GM18907 (cell line): ENCODE measurements around the gene ALDH1L2.

Experiments used
- ATAC-seq: cut with Tn5 transposase; IDR thresholded peaks from one replicate; pipeline ENCODE4 v1.9.1; 2021; ENCODE audit warnings: mild to moderate bottlenecking, moderate library complexity; ENCODE audit not compliant: unreplicated experiment

The ALDH1L2 gene

DNA sequence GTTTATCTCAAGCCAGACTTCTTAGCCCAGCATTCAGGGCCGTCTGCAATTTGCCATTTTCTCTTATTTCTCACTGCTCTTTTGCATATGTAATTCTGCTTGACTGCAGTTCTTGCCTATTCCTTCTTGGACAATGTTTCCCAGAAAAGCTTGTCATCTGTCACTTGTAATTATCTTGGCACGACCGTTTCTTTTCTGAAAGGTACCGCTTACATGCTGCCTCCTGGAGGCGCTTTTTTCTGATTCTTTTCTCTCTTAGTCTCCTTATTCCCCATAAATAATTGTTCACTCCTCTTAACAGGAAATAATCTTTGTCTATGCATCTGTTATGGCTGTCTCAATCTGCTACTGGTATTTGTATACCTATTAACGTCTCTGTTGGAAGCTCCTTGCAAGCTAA is 1.2 kb upstream of the ALDH1L2 start:
- ATAC-seq, result no peak

GRCh38 chr12:105083551-105084105 is 630 bp downstream of the ALDH1L2 start:
- peak; percentile 18 for ATAC-seq

- ATAC-seq, result no peak
Measured at GRCh38 chr12:105083031-105083430, 1.2 kb downstream of the ALDH1L2 start.

GRCh38 chr12:105078712-105079570 is 5.3 kb downstream of the ALDH1L2 start:
- no peak for ATAC-seq

GRCh38 chr12:105077435-105077834 is 6.8 kb downstream of the ALDH1L2 start:
- no peak for ATAC-seq

DNA sequence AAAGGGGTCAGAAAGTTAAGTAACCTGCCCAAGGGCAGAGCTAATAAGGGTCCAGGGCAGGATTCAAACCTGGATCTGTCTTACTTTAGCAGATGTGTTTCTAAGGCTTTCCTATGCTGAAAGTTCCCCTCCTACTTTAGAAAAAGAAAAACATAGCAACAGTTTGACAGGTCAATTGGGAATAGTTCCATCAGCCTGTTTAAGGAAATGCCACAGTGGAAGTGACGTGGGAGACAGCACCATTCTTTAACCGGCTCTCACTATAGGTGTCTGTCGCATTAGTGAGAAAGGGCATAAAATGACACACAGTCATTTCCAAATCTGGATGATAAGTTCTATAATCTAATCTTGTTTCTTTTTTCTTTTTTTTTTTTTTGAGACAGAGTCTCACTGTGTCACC is 7.3 kb downstream of the ALDH1L2 start:
- ATAC-seq, result no peak

DNA sequence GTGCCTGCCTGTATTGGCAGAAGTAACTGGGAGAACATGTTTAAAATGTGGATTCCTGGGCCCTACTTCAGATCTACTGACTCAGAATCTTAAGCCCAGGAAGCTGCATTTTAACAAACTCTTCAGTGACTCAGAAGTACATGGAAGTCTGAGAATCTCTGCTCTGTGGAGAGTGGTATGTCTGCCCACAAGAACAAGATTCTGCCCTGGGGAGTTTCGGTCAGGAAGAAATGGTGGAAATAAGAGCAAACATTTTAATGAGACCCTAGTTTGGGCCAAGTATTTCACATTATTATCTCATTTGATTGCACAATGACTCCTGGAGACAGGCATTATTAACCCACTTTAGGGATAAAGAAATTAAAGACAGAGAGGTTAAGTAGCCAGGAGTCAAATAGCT is 8.2 kb downstream of the ALDH1L2 start:
- ATAC-seq, result no peak

GRCh38 chr12:105072888-105073488 is 11.3 kb downstream of the ALDH1L2 start:
- ATAC-seq, result no peak

GRCh38 chr12:105071981-105072380 is 12.3 kb downstream of the ALDH1L2 start:
- no peak for ATAC-seq

- no peak for ATAC-seq
Measured at GRCh38 chr12:105069936-105070702, 14.1 kb downstream of the ALDH1L2 start.

- ATAC-seq, result no peak
Measured at GRCh38 chr12:105067511-105068031, 16.7 kb downstream of the ALDH1L2 start.

DNA sequence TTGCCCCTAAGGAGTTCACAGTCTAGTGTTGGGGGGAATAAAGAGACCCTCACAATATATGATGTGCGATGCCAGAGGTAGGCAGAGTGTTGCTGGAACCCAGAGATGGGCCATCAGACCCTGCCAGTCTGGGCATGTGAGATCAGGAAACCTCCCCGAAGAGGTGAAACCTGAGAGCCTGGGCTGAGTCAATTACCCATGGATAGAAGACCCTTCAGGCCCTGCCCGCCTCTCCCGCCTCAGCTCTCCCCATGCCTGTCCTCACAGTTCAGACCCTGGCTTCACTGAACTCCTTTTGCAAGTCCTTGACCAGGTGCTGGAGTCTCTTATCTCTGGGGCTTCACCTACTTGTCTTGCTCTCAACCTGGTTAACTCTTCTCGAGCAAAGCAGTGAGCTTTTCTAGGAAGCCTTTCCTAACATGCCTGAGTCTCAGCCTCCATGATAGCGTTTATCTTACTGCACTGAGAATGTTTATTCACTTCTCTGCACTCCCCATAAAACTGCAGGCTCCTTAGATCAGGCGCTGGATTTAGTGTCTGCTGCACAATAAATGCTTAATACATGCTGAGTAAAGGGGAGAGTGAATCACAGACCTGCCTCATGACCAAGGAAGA is 19.6 kb downstream of the ALDH1L2 start:
- no peak for ATAC-seq

- ATAC-seq, result no peak
Measured at GRCh38 chr12:105060715-105061378, 23.4 kb downstream of the ALDH1L2 start.

- ATAC-seq, result no peak
Measured at GRCh38 chr12:105057174-105057573, 27.1 kb downstream of the ALDH1L2 start.

DNA sequence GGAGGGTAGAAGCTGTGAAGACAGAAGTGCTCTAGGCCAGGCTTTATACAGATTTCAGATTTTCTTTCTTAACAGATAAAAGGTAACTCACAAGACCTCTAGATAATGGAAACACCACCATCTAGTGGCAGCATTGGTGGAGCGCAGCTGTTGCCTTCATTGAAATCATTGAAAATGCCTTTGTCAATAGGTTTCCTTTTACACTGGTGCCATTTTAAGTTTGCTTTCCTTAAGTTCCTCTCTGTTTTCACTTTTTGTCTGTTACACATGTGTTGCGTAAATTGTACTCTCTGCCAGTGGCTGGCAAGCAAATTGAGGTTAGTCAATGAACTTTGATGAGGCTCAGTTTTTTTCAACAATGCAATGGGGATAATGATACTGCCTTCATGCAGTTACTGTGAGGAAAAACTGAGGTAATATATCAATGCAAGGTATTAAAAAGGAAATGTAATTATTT is 31.1 kb downstream of the ALDH1L2 start:
- peak; percentile 68 for ATAC-seq

- no peak for ATAC-seq
Measured at GRCh38 chr12:105051981-105052380, 32.3 kb downstream of the ALDH1L2 start.

DNA sequence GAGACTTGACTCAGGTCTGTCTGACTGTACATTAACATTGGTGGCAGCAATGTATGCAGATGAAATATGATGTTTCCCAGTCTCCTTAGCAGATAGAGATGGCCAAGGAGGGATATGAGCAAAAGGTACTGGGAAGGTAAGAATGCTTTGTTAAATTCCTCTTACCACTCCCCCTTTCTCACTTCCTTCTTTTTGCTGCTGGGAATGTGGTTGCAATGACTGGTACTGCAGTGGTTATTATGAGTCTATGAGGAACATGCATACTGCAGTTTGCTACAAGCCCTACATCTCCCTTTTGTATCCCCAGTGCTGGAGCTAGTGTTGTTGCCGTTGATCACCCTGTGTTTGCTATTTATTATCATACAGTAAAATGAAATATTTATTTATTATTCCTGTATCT is 35.9 kb downstream of the ALDH1L2 start:
- ATAC-seq, result no peak

DNA sequence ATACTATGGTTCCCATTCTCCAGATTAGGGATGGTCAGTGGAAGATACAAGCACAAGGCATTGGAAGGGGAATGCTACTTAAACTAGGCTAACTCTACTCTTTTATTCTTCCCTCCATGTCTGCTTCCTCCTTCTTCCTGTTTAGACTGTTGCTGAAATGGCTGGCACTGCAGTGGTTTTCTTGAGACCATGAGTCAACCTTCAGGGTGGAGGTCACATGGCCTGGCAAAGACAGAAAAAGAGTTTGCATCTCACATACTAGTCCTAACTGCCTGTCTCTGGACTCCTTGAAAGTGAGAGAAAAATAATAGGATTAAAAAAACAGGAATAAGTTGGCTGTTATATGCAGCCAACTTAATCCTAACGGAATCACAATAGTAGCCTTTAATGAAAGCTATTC is 37.0 kb downstream of the ALDH1L2 start:
- ATAC-seq, result no peak

GRCh38 chr12:105041186-105041585 is 43.1 kb downstream of the ALDH1L2 start:
- ATAC-seq, result no peak

- ATAC-seq, result no peak
Measured at GRCh38 chr12:105040476-105040875, 43.8 kb downstream of the ALDH1L2 start.
